OCI-LY3 (cell line): ENCODE data around the gene BTBD1.
"Not testable (repeated sequence)": the region's sequence is repeated elsewhere in the genome, so short reads cannot be mapped to it uniquely, and the experiment has no call there.

Experiments
- H2AFZ ChIP-seq: fragments of 200-600, 300-600 bp; shearing (Covaris generic); 2 replicates; pipeline ENCODE4 v1.6.0; 2014; ENCODE audit warnings: antibody characterized with exemption, low read depth, low read length
- H3K27ac ChIP-seq: fragments of 200-600, 300-600 bp; sonication (generic); 2 replicates; pipeline ENCODE4 v1.5.1; 2014; ENCODE audit warnings: mild to moderate bottlenecking, low read length, moderate library complexity, mixed read lengths
- H3K27me3 ChIP-seq: fragments of 200-600, 300-600 bp; sonication (generic); 2 replicates; pipeline ENCODE4 v1.6.1; 2014; ENCODE audit warnings: low read depth, low read length, mixed read lengths
- H3K36me3 ChIP-seq: fragments of 200-600, 300-600 bp; sonication (generic); replicated peaks from 2 replicates; pipeline ENCODE3; 2014; ENCODE audit warnings: low read depth, low read length, mixed read lengths
- H3K4me1 ChIP-seq: fragments of 300-600, 200-600 bp; sonication (generic); 2 replicates; pipeline ENCODE4 v1.6.1; 2014; ENCODE audit warnings: low read length, mixed read lengths
- H3K4me2 ChIP-seq: fragments of 200-600, 300-600 bp; sonication (generic); 2 replicates; pipeline ENCODE4 v1.6.1; 2014; ENCODE audit warnings: low read length, mixed read lengths
- H3K4me3 ChIP-seq: fragments of 300-600, 200-600 bp; sonication (generic); 2 replicates; pipeline ENCODE4 v1.5.1; 2014; ENCODE audit warnings: antibody characterized with exemption, mild to moderate bottlenecking, low read length, moderate library complexity
- H3K79me2 ChIP-seq: fragments of 300-600, 200-600 bp; shearing (Covaris generic); 2 replicates; pipeline ENCODE4 v1.6.1; 2014; ENCODE audit warnings: mild to moderate bottlenecking, low read length, mixed read lengths
- H3K9ac ChIP-seq: fragments of 300-600, 200-600 bp; shearing (Covaris generic); 2 replicates; pipeline ENCODE4 v1.6.0; 2014; ENCODE audit warnings: mild to moderate bottlenecking, low read length, moderate library complexity
- H3K9me3 ChIP-seq: fragments of 200-600, 300-600 bp; shearing (Covaris generic); 2 replicates; pipeline ENCODE4 v1.6.1; 2014; ENCODE audit warnings: low read length, mixed read lengths; ENCODE audit not compliant: insufficient read depth
- H4K20me1 ChIP-seq: fragments of 200-600, 300-600 bp; sonication (generic); 2 replicates; pipeline ENCODE4 v1.6.1; 2016; ENCODE audit warnings: low read length, mixed read lengths; ENCODE audit not compliant: insufficient read depth
- EZH2phosphoT487 ChIP-seq: fragments of 200-600 bp; shearing (Covaris generic); IDR thresholded peaks from 2 replicates; pipeline ENCODE4 v1.6.1; 2018; ENCODE audit warnings: antibody characterized with exemption, mixed run types, low read depth
- TF ChIP-seq, protein P1 (sequence below): fragments of 200-600, 300-600 bp; sonication (generic); IDR thresholded peaks from 2 replicates; pipeline ENCODE4 v1.5.1; 2014; ENCODE audit warnings: antibody characterized with exemption, low read length, low read depth

BTBD1 gene

GRCh38 chr15:83044156-83044555 is 22.9 kb downstream of the BTBD1 start:
- peaks cover 59% of the 10 kb centered on the region for H3K36me3 ChIP-seq
- H3K27me3 ChIP-seq: no peaks in the 10 kb centered on the region
- H3K27ac ChIP-seq: no peak overlapping the region
- peaks cover 26% of the 10 kb centered on the region for H4K20me1 ChIP-seq
- H3K9ac ChIP-seq: no peak overlapping the region
- peaks cover 87% of the 10 kb centered on the region for H3K79me2 ChIP-seq
- TF ChIP-seq, protein P1, sequence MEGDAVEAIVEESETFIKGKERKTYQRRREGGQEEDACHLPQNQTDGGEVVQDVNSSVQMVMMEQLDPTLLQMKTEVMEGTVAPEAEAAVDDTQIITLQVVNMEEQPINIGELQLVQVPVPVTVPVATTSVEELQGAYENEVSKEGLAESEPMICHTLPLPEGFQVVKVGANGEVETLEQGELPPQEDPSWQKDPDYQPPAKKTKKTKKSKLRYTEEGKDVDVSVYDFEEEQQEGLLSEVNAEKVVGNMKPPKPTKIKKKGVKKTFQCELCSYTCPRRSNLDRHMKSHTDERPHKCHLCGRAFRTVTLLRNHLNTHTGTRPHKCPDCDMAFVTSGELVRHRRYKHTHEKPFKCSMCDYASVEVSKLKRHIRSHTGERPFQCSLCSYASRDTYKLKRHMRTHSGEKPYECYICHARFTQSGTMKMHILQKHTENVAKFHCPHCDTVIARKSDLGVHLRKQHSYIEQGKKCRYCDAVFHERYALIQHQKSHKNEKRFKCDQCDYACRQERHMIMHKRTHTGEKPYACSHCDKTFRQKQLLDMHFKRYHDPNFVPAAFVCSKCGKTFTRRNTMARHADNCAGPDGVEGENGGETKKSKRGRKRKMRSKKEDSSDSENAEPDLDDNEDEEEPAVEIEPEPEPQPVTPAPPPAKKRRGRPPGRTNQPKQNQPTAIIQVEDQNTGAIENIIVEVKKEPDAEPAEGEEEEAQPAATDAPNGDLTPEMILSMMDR: no peak
- no peak for TF ChIP-seq EZH2phosphoT487
- H3K4me1 ChIP-seq: no peaks in the 10 kb centered on the region
- H3K4me2 ChIP-seq: no peak overlapping the region
- no peak overlapping the region for H2AFZ ChIP-seq
- no peak overlapping the region for H3K4me3 ChIP-seq
- no peaks in the 10 kb centered on the region for H3K9me3 ChIP-seq

DNA sequence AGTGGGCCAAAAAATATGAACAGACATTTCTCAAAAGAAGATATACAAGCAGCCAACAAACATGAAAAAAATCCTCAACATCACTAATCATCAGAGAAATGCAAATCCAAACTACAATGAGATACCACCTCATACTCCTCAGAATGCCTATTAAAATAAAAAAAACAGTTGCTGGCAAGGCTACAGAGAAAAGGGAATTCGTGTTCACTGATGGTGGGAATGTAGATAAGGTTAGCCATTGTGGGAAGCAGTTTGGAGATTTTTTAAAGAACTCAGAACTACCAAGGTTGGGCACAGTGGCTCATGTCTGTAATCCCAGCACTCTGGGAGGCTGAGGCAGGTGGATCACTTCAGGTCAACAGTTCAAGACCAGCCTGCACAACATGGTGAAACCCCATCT is 27.8 kb downstream of the BTBD1 start:
- no peak overlapping the region for H3K4me3 ChIP-seq
- TF ChIP-seq, protein P1: no peak
- TF ChIP-seq EZH2phosphoT487: no peak
- H3K9ac ChIP-seq: no peak overlapping the region
- H3K4me2 ChIP-seq: no peak overlapping the region
- peaks cover 90% of the 10 kb centered on the region for H3K79me2 ChIP-seq
- peaks cover 26% of the 10 kb centered on the region for H4K20me1 ChIP-seq
- H3K36me3 ChIP-seq: peaks cover 39% of the 10 kb centered on the region
- no peak overlapping the region for H3K27ac ChIP-seq
- H2AFZ ChIP-seq: no peak overlapping the region
- H3K9me3 ChIP-seq: no peaks in the 10 kb centered on the region
- H3K4me1 ChIP-seq: no peaks in the 10 kb centered on the region
- no peaks in the 10 kb centered on the region for H3K27me3 ChIP-seq

GRCh38 chr15:83036253-83036652 is 30.8 kb downstream of the BTBD1 start:
- Histone ChIP-seq H3K4me2 (no peak overlapping the region), H3K4me3 (no peak overlapping the region), H2AFZ (no peak overlapping the region), H3K9me3 (no peaks in the 10 kb centered on the region), H3K27me3 (no peaks in the 10 kb centered on the region), H4K20me1 (peaks cover 26% of the 10 kb centered on the region), H3K36me3 (peaks cover 31% of the 10 kb centered on the region), H3K79me2 (peaks cover 97% of the 10 kb centered on the region), H3K27ac (no peak overlapping the region), H3K9ac (no peak overlapping the region), H3K4me1 (no peaks in the 10 kb centered on the region)
- no peak for TF ChIP-seq EZH2phosphoT487
- TF ChIP-seq, protein P1: no peak

DNA sequence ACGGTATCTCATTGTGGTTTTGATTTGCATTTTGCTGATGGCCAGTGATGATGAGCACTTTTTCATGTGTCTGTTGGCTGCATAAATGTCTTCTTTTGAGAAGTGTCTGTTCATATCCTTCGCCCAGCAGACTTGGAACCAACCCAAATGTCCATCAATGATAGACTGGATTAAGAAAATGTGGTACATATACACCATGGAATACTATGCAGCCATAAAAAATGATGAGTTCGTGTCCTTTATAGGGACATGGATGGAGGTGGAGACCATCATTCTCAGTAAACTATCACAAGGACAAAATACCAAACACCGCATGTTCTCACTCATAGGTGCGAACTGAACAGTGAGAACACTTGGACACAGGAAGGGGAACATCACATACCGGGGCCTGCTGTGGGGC is 35.8 kb downstream of the BTBD1 start:
- H4K20me1 ChIP-seq, H3K27ac ChIP-seq, H3K9me3 ChIP-seq, H3K27me3 ChIP-seq, H3K4me3 ChIP-seq, H3K4me1 ChIP-seq, H3K9ac ChIP-seq, H3K4me2 ChIP-seq, H2AFZ ChIP-seq: not testable (repeated sequence)
- peaks cover 81% of the 10 kb centered on the region for H3K79me2 ChIP-seq
- H3K36me3 ChIP-seq: peaks cover 42% of the 10 kb centered on the region

GRCh38 chr15:83030021-83030420 is 37.0 kb downstream of the BTBD1 start:
- no peaks in the 10 kb centered on the region for H3K27me3 ChIP-seq
- peaks cover 41% of the 10 kb centered on the region for H3K36me3 ChIP-seq
- H3K9ac ChIP-seq: no peak overlapping the region
- H3K4me3 ChIP-seq: no peak overlapping the region
- H2AFZ ChIP-seq: no peak overlapping the region
- peaks cover 73% of the 10 kb centered on the region for H3K79me2 ChIP-seq
- H3K9me3 ChIP-seq: no peaks in the 10 kb centered on the region
- no peaks in the 10 kb centered on the region for H3K4me1 ChIP-seq
- H4K20me1 ChIP-seq: peaks cover 4% of the 10 kb centered on the region; the same call in 1 of the 2 replicates
- no peak overlapping the region for H3K4me2 ChIP-seq
- TF ChIP-seq, protein P1: no peak
- TF ChIP-seq EZH2phosphoT487: no peak
- no peak overlapping the region for H3K27ac ChIP-seq
